Right lobe of liver (tissue), 4 donors: Measurements from ENCODE around the gene APBB1IP.

Experiments
- CTCF ChIP-seq, 4 donors: fragments of 200-600 bp in 3 of 4; fragments of 450-650 bp in 1 of 4; IDR thresholded peaks; one replicate each; pipeline versions ENCODE4 v1.5.1 to v1.8.0; 2016 to 2022; ENCODE audit warnings: antibody characterized with exemption in 4 of 4, mild to moderate bottlenecking in 2 of 4
- POLR2A ChIP-seq: fragments of 450-650 bp; IDR thresholded peaks from one replicate; pipeline ENCODE4 v1.6.1; 2017; ENCODE audit warnings: antibody characterized with exemption, mild to moderate bottlenecking
- donor health status: DM: no; HTN: no; CAD: no.
- donor health status: DM: no; HTN: no; CAD: no.
- donor health status: DM: no; HTN: yes; CAD: no.

- no peak for TF ChIP-seq CTCF (IDR thresholded peaks at IDR 0.05)
- no peak for TF ChIP-seq POLR2A
These were observed 30.6 kb downstream of the APBB1IP start for GRCh38 chr10:26468700-26469099.
